ENCODE results near the gene AIM2. TPM values are rescaled to one million over a fixed set of nuclear protein-coding genes. Genes with fewer than 3 reads are reported as not detected.
A peak's percentile ranks its signal among the peaks of the same experiment; 100 is the strongest.

Gene AIM2
- total and polyA plus RNA-seq, 10 of the 15 experiments (the other 5 are each of a cell fraction or from before 2014, with no cell fraction given), result 7.9 to 35.7 (median 12.8) TPM

GRCh38 chr1:159076438-159077119 lies at the start of gene AIM2 (continued):
- TF ChIP-seq PBX3 (IDR thresholded peaks at IDR 0.05; ENCODE audit: insufficient replicate concordance, low read depth, low read length) (peak; percentile 35), SPI1 (IDR thresholded peaks at IDR 0.05; ENCODE audit: borderline replicate concordance, insufficient read depth, low read depth, low read length) (peak; percentile 68), SREBF2 (IDR thresholded peaks at IDR 0.05; ENCODE audit: low read length) (no peak), GATAD2B (conservative IDR thresholded peaks at IDR 0.05; ENCODE audit: low read depth) (peak; percentile 81; the same call in 1 of the 2 replicates), MXI1 (IDR thresholded peaks at IDR 0.05; ENCODE audit: low read depth, low read length) (peak; percentile 88; the same call in 1 of the 2 replicates), USF1 (IDR thresholded peaks at IDR 0.05; ENCODE audit: borderline replicate concordance, extremely low read length, insufficient read depth, low read depth, low read length) (no peak), CREB1 (IDR thresholded peaks at IDR 0.05; ENCODE audit: low read depth) (peak; percentile 89), SUPT20H (IDR thresholded peaks at IDR 0.05; ENCODE audit: borderline replicate concordance, control insufficient read depth, low read depth, low read length) (no peak), ATF3 (IDR thresholded peaks at IDR 0.05; ENCODE audit: borderline replicate concordance, extremely low read depth, low read depth, low read length) (no peak), RUNX3 (IDR thresholded peaks at IDR 0.05; ENCODE audit: low read length) (peak; percentile 95), MTA2 (IDR thresholded peaks at IDR 0.05; ENCODE audit: low read depth) (peak; percentile 88), SIN3A (IDR thresholded peaks at IDR 0.05; ENCODE audit: low read depth, low read length) (peak; percentile 33; the same call in 1 of the 2 replicates), NFYB (IDR thresholded peaks at IDR 0.05; ENCODE audit: insufficient read depth, low read depth, low read length) (peak; percentile 68; the same call in 1 of the 2 replicates), NRF1 (conservative IDR thresholded peaks at IDR 0.05; ENCODE audit: low read depth, low read length) (no peak), RAD21 (IDR thresholded peaks at IDR 0.05; ENCODE audit: insufficient read depth, low read depth, low read length) (no peak), TCF12 (IDR thresholded peaks at IDR 0.05; ENCODE audit: low read depth, low read length) (0 out of 2 replicates have a peak, but pooled peaks have one; percentile 25), SIX5 (IDR thresholded peaks at IDR 0.05; ENCODE audit: low read depth, low read length, severe bottlenecking) (no peak), STAT1 (conservative IDR thresholded peaks at IDR 0.05) (no peak), EGR1 (IDR thresholded peaks at IDR 0.05; ENCODE audit: borderline replicate concordance in 1 of 2, low read depth in 2 of 2, low read length in 2 of 2) (no peak), PML (IDR thresholded peaks at IDR 0.05; ENCODE audit: low read length) (no peak), ZNF217 (IDR thresholded peaks at IDR 0.05) (no peak), PAX8 (IDR thresholded peaks at IDR 0.05) (peak; percentile 74; the same call in 1 of the 2 replicates), KLF5 (IDR thresholded peaks at IDR 0.05; ENCODE audit: partially characterized antibody) (no peak), ZSCAN29 (IDR thresholded peaks at IDR 0.05) (0 out of 2 replicates have a peak, but pooled peaks have one; percentile 45), ZBED1 (IDR thresholded peaks at IDR 0.05; ENCODE audit: borderline replicate concordance) (peak; percentile 84)
- TF ChIP-seq, protein P1, sequence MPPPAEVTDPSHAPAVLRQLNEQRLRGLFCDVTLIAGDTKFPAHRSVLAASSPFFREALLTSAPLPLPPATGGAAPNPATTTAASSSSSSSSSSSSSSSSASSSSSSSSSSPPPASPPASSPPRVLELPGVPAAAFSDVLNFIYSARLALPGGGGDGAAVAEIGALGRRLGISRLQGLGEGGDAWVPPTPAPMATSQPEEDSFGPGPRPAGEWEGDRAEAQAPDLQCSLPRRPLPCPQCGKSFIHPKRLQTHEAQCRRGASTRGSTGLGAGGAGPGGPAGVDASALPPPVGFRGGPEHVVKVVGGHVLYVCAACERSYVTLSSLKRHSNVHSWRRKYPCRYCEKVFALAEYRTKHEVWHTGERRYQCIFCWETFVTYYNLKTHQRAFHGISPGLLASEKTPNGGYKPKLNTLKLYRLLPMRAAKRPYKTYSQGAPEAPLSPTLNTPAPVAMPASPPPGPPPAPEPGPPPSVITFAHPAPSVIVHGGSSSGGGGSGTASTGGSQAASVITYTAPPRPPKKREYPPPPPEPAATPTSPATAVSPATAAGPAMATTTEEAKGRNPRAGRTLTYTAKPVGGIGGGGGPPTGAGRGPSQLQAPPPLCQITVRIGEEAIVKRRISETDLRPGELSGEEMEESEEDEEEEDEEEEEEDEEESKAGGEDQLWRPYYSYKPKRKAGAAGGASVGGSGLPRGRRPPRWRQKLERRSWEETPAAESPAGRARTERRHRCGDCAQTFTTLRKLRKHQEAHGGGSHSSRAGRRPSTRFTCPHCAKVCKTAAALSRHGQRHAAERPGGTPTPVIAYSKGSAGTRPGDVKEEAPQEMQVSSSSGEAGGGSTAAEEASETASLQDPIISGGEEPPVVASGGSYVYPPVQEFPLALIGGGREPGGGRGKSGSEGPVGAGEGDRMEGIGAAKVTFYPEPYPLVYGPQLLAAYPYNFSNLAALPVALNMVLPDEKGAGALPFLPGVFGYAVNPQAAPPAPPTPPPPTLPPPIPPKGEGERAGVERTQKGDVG (CRISPR knock-in tag; IDR thresholded peaks at IDR 0.05), result no peak

All from GM12878 (cell line).